Endodermal cell (in vitro differentiated cells): ENCODE data around the gene MT4. TPM values are rescaled to one million over a fixed set of nuclear protein-coding genes. Genes with fewer than 3 reads are reported as not detected.

ENCODE experiments used
- DNase-seq: peaks from one replicate; pipeline ENCODE4 v3.0.0-alpha.2; 2017
- H3K27ac ChIP-seq: 2 replicates; pipeline ENCODE4 v1.5.1; 2013; ENCODE audit warnings: mild to moderate bottlenecking, low read depth, low read length, moderate library complexity
- H3K27me3 ChIP-seq: 2 replicates; pipeline ENCODE4 v1.6.1; 2013; ENCODE audit warnings: mild to moderate bottlenecking, low read length, moderate library complexity; ENCODE audit not compliant: insufficient read depth, control insufficient read depth, poor library complexity, severe bottlenecking
- H3K36me3 ChIP-seq: 2 replicates; pipeline ENCODE4 v1.7.0; 2013; ENCODE audit warnings: mild to moderate bottlenecking, low read length, moderate library complexity; ENCODE audit not compliant: control insufficient read depth, insufficient read depth
- H3K4me1 ChIP-seq: one replicate; pipeline ENCODE4 v1.7.0; 2013; ENCODE audit warnings: low read length; ENCODE audit not compliant: control insufficient read depth, insufficient read depth
- H3K4me3 ChIP-seq: 2 replicates; pipeline ENCODE4 v1.5.1; 2013; ENCODE audit warnings: mild to moderate bottlenecking, low read length, moderate library complexity
- H3K9ac ChIP-seq: 2 replicates; pipeline ENCODE4 v1.6.1; 2013; ENCODE audit warnings: mild to moderate bottlenecking, low read length, moderate library complexity; ENCODE audit not compliant: poor library complexity, severe bottlenecking; ENCODE audit errors: extremely low read depth
- H3K9me3 ChIP-seq: 2 replicates; pipeline ENCODE4 v1.6.1; 2013; ENCODE audit warnings: mild to moderate bottlenecking, low read length, moderate library complexity; ENCODE audit not compliant: control insufficient read depth
- H3K27ac Mint-ChIP-seq: 2 replicates; pipeline ENCODE4 v1.8.0; 2020; ENCODE audit warnings: mixed read lengths
- H3K27me3 Mint-ChIP-seq: 2 replicates; pipeline ENCODE4 v1.8.0; 2021; ENCODE audit warnings: mild to moderate bottlenecking, mixed read lengths; ENCODE audit not compliant: insufficient read depth
- H3K36me3 Mint-ChIP-seq: 2 replicates; pipeline ENCODE4 v1.8.0; 2020; ENCODE audit warnings: low read depth, mixed read lengths
- H3K4me1 Mint-ChIP-seq: 2 replicates; pipeline ENCODE4 v1.8.0; 2020; ENCODE audit warnings: mixed read lengths
- H3K4me3 Mint-ChIP-seq: 2 replicates; pipeline ENCODE4 v1.8.0; 2020; ENCODE audit warnings: mild to moderate bottlenecking, moderate library complexity, mixed read lengths
- H3K9me3 Mint-ChIP-seq: 2 replicates; pipeline ENCODE4 v1.8.0; 2020; ENCODE audit warnings: mild to moderate bottlenecking, mixed read lengths
- CTCF ChIP-seq: fragments of 200-600 bp; sonication (generic); conservative IDR thresholded peaks from 2 replicates; pipeline ENCODE4 v1.5.0; 2021; ENCODE audit warnings: antibody characterized with exemption, mild to moderate bottlenecking
- WGBS, 2 experiments: methylation state at CpG; one replicate each; pipeline versions ENCODE4 v1.1.5 to v1.1.7; 2013; ENCODE audit warnings: missing lambda C conversion rate in 2 of 2, mixed read lengths in 1 of 2; ENCODE audit not compliant: insufficient coverage in 1 of 2, insufficient read length in 1 of 2; 5-methylcytosine and 5-hydroxymethylcytosine counted together
- total RNA-seq, 2 donors: library from RNA; stranded (reverse); fragmentation: NEBNext Ultra II Directional in 1 of 2; extraction: Animal tissue kit (Norgen Biotek cat#: 25700) in 1 of 2; gene quantifications; 2 replicates in 1 of 2; 3 replicates in 1 of 2; pipeline ENCODE4 v1.2.1, GENCODE V29; 2021

Gene MT4
- total RNA-seq, 2 donors from 2014 or later: not detected

GRCh38 chr16:56542039-56542438 lies 22.8 kb upstream of the MT4 start:
- H3K9me3 Mint-ChIP-seq: peaks cover 8% of the 10 kb centered on the region
- H3K27me3 ChIP-seq: no peaks in the 10 kb centered on the region
- no peaks in the 10 kb centered on the region for H3K4me1 ChIP-seq
- H3K4me3 Mint-ChIP-seq: no peak overlapping the region
- no peak for DNase-seq
- H3K36me3 Mint-ChIP-seq: peaks cover 2% of the 10 kb centered on the region
- H3K27me3 Mint-ChIP-seq: peaks cover 3% of the 10 kb centered on the region
- H3K27ac ChIP-seq: no peak overlapping the region
- WGBS, 2 experiments: 81 to 83% methylated on average over 1 to 2 of the region's 2 CpGs
- H3K36me3 ChIP-seq: no peaks in the 10 kb centered on the region
- no peak for TF ChIP-seq CTCF
- H3K4me3 ChIP-seq: no peak overlapping the region
- H3K27ac Mint-ChIP-seq: no peak overlapping the region
- H3K4me1 Mint-ChIP-seq: peaks cover 2% of the 10 kb centered on the region
- H3K9ac ChIP-seq: no peak overlapping the region
- no peaks in the 10 kb centered on the region for H3K9me3 ChIP-seq

- H3K9me3 ChIP-seq: no peaks in the 10 kb centered on the region
- H3K36me3 ChIP-seq: no peaks in the 10 kb centered on the region
- Mint-ChIP-seq H3K4me1 (peaks cover 12% of the 10 kb centered on the region), H3K27me3 (no peaks in the 10 kb centered on the region), H3K9me3 (no peaks in the 10 kb centered on the region), H3K4me3 (no peak overlapping the region), H3K27ac (peak overlapping the region; percentile 56), H3K36me3 (no peaks in the 10 kb centered on the region)
- no peak overlapping the region for H3K4me3 ChIP-seq
- H3K4me1 ChIP-seq: no peaks in the 10 kb centered on the region
- DNase-seq: peak; percentile 72
- WGBS, 2 experiments: 27 to 39% methylated on average over 10 to 12 of the region's 12 CpGs
- no peak for TF ChIP-seq CTCF
- no peaks in the 10 kb centered on the region for H3K27me3 ChIP-seq
- H3K9ac ChIP-seq: no peak overlapping the region
- H3K27ac ChIP-seq: peak overlapping the region; percentile 96
Observed at GRCh38 chr16:56547120-56547948, 17.5 kb upstream of the MT4 start.

GRCh38 chr16:56547949-56548567 lies 16.8 kb upstream of the MT4 start:
- Mint-ChIP-seq H3K36me3 (no peaks in the 10 kb centered on the region), H3K4me3 (no peak overlapping the region), H3K27me3 (no peaks in the 10 kb centered on the region), H3K4me1 (peaks cover 12% of the 10 kb centered on the region), H3K9me3 (no peaks in the 10 kb centered on the region), H3K27ac (peak overlapping the region; percentile 56)
- H3K4me1 ChIP-seq: no peaks in the 10 kb centered on the region
- peak overlapping the region; percentile 96 for H3K27ac ChIP-seq
- 52 to 82% methylated on average over 2 to 4 of the region's 4 CpGs for WGBS, 2 experiments
- H3K9ac ChIP-seq: no peak overlapping the region
- no peaks in the 10 kb centered on the region for H3K36me3 ChIP-seq
- no peaks in the 10 kb centered on the region for H3K9me3 ChIP-seq
- TF ChIP-seq CTCF: no peak
- DNase-seq: no peak
- H3K4me3 ChIP-seq: no peak overlapping the region
- H3K27me3 ChIP-seq: no peaks in the 10 kb centered on the region
